Adipose tissue (tissue), 3 donors: ENCODE data around the gene KCNA2. TPM values are rescaled to one million over a fixed set of nuclear protein-coding genes. Genes with fewer than 3 reads are reported as not detected.

Experiments
- H3K27ac ChIP-seq: one replicate; pipeline ENCODE4 v1.5.1; 2013; ENCODE audit warnings: low read depth, low read length
- WGBS, 3 donors: extraction: QIAGEN DNeasy Blood & Tissue Kit; methylation state at CpG; one replicate each; pipeline ENCODE4 v1.1.7; 2013; 5-methylcytosine and 5-hydroxymethylcytosine counted together
- polyA plus RNA-seq, 3 donors: library from polyadenylated mRNA; stranded (reverse); fragments of 200-250 nt; gene quantifications; one replicate each; pipeline ENCODE4 v1.2.3, GENCODE V29; 2013
- donor health status: healthy with polysubstance abuse.
- donor health status: Bipolar disorder and iron deficiency.
- donor health status: healthy.

Gene KCNA2
- polyA plus RNA-seq, 3 donors, result 0.45 to 3.5 (median 0.51) TPM

- 71 to 82% (median 80%) methylated on average over 6 of the region's 6 CpGs for WGBS, 3 donors
- H3K27ac ChIP-seq, result no peak overlapping the region
Observed at GRCh38 chr1:110631836-110632620, 25.9 kb upstream of the KCNA2 start.

DNA sequence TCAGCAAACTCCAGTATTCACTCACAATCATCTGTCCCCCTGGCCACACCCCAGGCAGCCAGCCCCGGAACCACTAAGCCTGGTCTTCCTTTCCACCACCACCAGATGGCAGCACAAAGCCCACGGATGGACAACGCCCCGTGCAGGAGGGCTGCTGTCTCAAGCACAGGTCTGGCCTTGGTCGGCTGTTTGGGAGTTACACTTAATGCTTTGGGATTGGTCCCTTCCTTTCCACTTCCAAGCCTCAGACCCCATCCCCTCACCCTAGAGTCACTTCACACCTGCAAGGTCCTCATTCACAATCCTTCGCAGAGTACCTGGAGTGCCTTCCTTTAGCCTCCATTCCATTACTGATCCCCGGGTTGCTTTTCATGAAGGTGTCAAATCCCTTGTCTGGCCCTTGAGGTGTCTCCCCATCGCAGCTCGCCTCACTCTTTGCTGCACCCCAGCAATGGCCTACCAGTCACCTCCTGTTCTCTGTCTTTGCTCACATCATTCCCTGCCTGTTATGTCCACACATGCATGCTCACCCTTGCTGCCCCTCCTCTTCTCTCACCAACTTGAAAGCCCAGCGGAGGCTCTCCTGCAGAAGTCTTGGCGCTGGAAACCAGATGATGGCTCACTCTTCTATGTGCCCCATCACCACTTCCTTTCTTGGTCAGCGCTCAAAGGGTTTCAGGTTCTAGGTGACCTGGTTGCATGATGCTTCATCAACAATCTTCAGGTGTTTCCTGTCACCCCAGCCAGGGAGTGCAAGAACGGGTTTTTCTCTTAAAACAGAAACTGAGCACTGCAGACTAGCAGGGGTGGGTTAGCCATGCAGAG, 24.9 kb upstream of the KCNA2 start:
- H3K27ac ChIP-seq, result no peak overlapping the region
- 27 to 33% (median 32%) methylated on average over 13 of the region's 13 CpGs for WGBS, 3 donors

DNA sequence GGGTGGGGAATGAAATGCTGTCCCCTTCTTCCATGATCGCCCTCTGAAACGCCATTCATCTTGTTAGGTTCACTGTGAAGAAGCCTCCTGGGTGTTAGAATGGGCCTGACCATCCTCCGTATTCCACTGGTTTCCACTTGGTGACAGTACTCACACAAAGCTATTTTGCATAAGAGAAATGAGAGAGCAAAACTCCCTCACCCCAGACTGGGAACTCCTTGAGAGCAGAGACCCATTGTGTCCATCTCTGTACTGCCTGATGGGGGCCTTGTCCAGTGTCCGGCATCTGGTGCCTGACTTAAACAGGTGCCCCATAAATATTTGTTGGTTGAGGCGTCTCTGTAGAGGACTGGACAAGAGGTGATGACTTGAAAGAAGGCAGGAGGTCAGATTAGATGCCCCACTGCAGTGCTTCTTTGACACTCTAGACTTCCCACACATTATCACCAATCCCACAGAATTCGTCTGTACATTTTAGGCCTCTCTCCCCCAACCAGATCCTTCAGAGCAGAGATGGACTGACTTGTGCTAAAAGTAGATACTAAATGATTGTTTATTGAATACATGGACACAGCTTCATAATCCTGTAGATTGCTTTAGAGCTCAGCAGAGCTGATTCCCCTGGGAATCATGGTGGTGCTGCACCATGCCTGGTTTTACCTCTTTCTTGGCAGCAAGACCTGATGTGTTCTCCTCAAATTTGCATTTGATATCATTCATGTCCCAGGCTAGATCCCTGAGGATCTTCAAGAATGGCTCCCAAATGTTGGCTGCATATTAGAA, 22.4 kb upstream of the KCNA2 start:
- 68 to 87% (median 80%) methylated on average over 6 of the region's 6 CpGs for WGBS, 3 donors
- H3K27ac ChIP-seq, result no peak overlapping the region

DNA sequence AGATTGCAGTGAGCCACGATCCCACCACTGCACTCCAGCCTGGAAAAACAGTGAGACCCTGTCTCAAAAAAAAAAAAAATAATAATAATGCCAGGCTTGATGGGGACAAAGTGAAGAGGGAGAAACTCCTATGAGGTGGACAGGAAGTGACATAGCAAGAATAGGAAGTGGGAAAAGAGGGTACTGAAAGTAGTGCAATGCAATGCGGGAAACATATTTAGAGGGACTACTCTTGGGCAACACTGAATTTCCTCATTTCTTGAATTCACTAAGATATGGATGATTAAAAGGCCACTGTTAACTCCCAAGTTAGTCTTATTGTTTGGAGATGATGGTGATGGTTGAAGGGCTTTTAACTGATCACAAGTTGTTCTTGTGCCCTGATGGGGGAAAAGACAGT, 21.6 kb upstream of the KCNA2 start:
- no peak overlapping the region for H3K27ac ChIP-seq
- 61 to 85% (median 78%) methylated on average over 2 of the region's 2 CpGs for WGBS, 3 donors

DNA sequence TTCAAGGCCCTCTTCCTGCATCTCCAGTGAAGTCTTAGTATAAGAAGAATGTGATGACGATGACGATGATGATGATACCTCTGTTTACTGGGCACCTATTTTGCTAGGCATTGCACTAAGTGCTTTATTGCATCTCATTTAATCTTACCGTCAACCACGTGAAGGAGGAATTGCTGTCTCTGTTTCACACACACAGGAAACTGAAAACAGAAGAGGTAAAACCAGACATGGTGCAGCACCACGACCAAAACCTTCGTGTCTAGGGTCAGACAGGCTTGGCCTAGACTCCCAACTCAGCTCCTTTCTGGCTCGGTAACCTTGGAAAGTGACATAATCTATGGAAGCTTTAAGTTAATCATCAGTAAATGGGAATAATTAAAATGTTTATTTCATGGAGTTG, 20.7 kb upstream of the KCNA2 start:
- no peak overlapping the region for H3K27ac ChIP-seq
- 59 to 62% (median 61%) methylated on average over 7 of the region's 7 CpGs for WGBS, 3 donors

GRCh38 chr1:110620686-110621085, 14.5 kb upstream of the KCNA2 start:
- 62 to 65% (median 64%) methylated on average over 7 of the region's 7 CpGs for WGBS, 3 donors
- H3K27ac ChIP-seq, result no peak overlapping the region

DNA sequence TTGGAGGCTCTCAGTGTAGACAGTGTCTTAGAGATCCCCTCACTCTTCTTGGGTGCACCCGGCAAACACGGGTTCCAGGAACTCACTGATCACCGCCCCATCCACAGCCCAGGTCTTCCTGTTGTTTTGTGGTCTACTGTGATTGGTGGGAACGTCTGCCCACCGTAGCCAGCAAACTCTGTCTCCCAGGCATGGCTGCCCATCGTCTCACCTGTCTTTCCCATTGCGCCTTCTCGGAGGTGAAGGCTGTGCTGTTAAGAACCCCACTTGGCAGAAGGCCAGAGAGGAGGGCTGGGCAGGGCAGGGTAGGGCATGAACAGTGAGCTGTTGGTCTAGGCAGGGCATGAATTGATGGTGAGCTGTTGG, 14.1 kb upstream of the KCNA2 start:
- H3K27ac ChIP-seq, result no peak overlapping the region
- WGBS, 3 donors, result 58 to 63% (median 61%) methylated on average over 8 of the region's 8 CpGs

DNA sequence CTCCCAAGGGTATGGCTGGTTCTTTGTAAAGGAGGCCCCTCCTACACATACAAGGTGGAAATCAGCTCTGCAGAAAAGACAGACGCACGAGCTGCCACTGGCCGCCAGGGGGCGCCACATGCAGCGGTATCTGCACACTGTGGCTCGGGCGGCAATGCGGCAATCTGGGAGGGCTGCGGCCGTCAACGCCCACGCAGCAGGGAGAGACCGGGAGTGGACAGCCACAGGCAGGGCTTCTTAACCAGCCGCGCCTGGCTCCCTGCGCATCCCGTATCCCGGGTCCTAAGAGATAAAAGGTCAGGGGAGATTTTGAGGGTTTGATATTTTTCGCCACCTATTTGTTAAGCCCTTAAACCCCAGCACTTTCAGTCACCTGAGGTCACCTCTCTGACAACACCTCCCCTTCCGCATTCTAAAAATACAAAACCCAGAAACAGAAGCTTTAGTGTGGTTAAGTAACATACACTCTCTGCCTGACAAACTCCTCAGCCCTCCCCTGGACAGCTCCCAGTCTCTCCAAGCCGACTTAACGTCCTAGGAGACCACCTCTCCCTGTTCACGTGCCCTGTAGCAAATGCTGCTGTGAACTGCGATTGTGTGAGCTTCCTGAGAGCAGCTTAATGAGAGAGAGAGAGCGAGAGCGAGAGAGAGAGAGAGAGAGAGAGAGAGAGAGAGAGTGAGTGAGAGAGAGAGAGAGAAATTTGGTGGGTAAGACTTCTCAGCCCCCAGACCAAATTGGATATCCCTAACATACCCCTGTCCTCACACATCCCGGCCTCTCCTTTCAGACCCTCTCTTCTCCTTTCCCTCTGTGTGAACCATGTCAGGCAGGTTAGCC, 13.5 kb upstream of the KCNA2 start:
- H3K27ac ChIP-seq, result no peak overlapping the region
- WGBS, 3 donors, result 4 to 6% (median 5%) methylated on average over 27 of the region's 27 CpGs

DNA sequence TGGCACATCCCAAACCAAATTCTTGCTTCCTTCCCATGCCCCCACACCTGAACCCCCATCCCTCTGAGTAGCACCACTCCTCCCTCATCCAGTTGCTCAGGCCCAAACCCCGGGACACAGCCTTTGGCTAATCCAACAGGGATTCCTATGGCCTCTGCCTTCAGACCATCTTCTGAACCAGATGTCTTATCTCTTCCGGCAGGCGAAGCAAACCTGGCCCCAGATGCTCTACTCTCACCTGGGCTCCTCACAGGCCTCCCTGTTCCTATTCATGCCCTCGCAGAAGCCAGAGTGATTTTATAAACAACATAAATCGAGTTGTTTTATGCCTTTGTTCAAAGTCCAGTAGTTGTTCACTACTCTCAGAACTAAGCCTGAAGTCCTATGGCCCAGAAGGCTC, 12.5 kb upstream of the KCNA2 start:
- H3K27ac ChIP-seq, result no peak overlapping the region
- WGBS, 3 donors, result 69 to 78% (median 72%) methylated on average over 5 of the region's 5 CpGs

DNA sequence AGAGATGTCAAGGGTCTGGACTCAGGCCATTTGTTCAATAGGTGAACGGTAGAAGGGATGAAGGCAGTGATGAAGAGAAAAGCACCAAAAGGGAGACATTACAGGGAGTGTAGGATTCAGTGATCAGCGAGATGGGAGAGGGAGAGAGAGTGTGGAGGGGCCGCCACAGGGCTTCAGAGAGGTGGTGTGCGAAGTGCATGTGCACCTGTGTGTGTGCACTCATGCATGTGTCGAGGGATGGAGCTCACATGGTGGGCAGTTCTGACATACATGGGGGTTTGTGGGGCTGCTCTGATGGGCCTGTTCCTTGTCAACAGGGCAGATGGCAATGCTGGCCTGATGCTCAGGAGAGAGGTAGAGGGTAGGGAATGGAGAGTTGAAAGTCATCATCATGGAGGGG, 11.4 kb upstream of the KCNA2 start:
- H3K27ac ChIP-seq, result no peak overlapping the region
- WGBS, 3 donors, result 77 to 84% (median 79%) methylated on average over 5 of the region's 5 CpGs

GRCh38 chr1:110617116-110617515, 11.0 kb upstream of the KCNA2 start:
- H3K27ac ChIP-seq, result no peak overlapping the region
- WGBS, 3 donors, result 67 to 82% (median 79%) methylated on average over 3 of the region's 3 CpGs

DNA sequence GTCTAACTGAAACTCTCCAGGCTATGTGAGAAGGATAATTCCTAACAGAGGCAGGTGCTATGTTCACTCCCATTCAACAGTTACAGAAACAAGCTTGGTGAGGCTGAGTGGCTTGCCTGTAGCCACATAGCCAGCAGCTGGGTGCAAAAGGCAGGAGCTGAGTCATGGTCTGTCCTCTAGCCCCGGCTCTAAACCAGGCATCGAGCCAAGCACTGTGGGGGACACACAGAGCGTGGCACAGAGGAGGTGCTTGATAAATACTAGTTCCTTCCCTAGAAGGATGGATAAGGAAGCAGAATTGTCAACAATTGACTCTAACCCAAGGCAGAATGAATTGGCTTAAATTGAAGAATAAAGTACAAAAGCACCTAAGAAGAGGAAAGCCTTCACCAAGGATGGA, 10.4 kb upstream of the KCNA2 start:
- WGBS, 3 donors, result 20 to 25% (median 23%) methylated on average over 3 of the region's 3 CpGs
- H3K27ac ChIP-seq, result no peak overlapping the region

- H3K27ac ChIP-seq, result no peak overlapping the region
- 20 to 23% (median 21%) methylated on average over 9 of the region's 9 CpGs for WGBS, 3 donors
Observed at GRCh38 chr1:110615548-110616130, 9.5 kb upstream of the KCNA2 start.

- no peak overlapping the region for H3K27ac ChIP-seq
- 27 to 69% (median 60%) methylated on average over 10 of the region's 10 CpGs for WGBS, 3 donors
Observed at GRCh38 chr1:110612060-110612745, 6.0 kb upstream of the KCNA2 start.

DNA sequence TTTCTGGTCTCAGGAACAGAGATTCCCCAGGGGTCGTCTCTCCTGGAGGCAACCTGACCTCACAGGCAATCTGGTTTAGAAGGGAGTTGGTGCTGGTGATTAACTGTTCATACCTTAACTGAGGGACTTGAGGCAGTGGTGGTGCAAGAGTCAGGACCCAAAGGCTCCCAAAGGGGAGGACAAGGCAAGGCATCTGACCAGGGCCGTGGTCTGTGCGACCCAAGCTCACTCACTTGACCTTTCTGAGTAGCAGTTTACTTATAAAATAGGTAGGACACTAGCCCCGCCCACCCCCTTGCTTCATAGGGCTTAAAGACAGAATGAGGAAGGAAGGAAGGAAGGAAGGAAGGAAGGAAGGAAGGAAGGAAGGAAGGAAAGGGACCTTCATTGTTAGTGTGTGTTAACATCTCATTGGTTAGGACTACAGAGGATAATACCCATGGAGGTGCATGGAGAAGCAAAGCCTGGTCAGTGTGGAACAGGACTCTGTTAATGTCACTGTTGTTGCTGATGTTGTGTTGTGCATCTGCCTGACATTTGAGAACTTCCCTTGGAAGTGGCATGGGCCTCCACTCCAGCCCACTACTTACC, 4.6 kb upstream of the KCNA2 start:
- H3K27ac ChIP-seq, result no peak overlapping the region
- WGBS, 3 donors, result 86 to 91% (median 88%) methylated on average over 4 of the region's 4 CpGs

- H3K27ac ChIP-seq, result no peak overlapping the region
Observed at GRCh38 chr1:110610084-110610483, 3.9 kb upstream of the KCNA2 start.

DNA sequence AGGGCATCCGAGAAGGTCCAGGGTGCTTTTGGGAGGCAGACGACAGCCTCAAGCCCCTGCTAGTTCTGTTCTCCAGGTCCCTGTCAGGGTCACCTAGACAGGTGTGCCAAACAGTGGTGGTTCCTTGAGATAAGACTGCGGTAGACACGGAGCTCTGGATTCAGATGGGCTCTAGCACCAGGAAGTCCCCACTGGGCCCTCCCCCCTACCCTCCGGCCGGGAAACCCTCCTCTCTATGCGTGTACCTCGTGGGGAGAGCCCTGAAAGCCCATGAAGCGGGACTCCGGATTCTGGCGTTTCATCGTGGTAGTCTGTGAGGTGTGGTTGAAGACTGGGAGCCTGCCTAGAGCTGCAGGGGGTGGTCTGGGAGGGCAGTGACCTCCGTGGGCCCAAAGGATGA, 2.1 kb upstream of the KCNA2 start:
- no peak overlapping the region for H3K27ac ChIP-seq
- 36 to 59% (median 45%) methylated on average over 13 of the region's 13 CpGs for WGBS, 3 donors
